ENCODE results near the gene CLEC18A. TPM values are rescaled to one million over a fixed set of nuclear protein-coding genes. Genes with fewer than 3 reads are reported as not detected.

Gene CLEC18A
- polyA plus RNA-seq, 4 donors = 48.0 to 91.8 (median 72.5) TPM

Other genes with a start within 250 kb of the CLEC18A start
- 10 to 100 TPM; 22.1 to 31.5 (median 27.4) TPM for gene NQO1, start 224.8 kb upstream of the CLEC18A start, polyA plus RNA-seq (ENCODE audit: insufficient read length in 4 of 4)
- 10 to 100 TPM; 60.8 to 71.9 (median 65.4) TPM for gene NOB1, start 196.4 kb upstream of the CLEC18A start, polyA plus RNA-seq (ENCODE audit: insufficient read length in 4 of 4)
- 10 to 100 TPM; 38.8 to 54.6 (median 45.8) TPM for gene WWP2, start 189.0 kb upstream of the CLEC18A start, polyA plus RNA-seq (ENCODE audit: insufficient read length in 4 of 4)
- 10 to 100 TPM; 32.9 to 44.0 (median 37.0) TPM for gene PDPR, start 163.0 kb downstream of the CLEC18A start, polyA plus RNA-seq (ENCODE audit: insufficient read length in 4 of 4)
- 10 to 100 TPM; 37.1 to 75.5 (median 59.6) TPM for gene CLEC18C, start 222.5 kb downstream of the CLEC18A start, polyA plus RNA-seq (ENCODE audit: insufficient read length in 4 of 4)

Measured in left renal cortex interstitium (tissue), 4 donors.